OCI-M1 (cell line): ENCODE data around the gene TEKT4.
"Not testable (repeated sequence)": the region's sequence is repeated elsewhere in the genome, so short reads cannot be mapped to it uniquely, and the experiment has no call there.

Source experiments
- DNase-seq: peaks from one replicate; lab custom pipeline; 2025; lab: John Stamatoyannopoulos, UW

TEKT4 gene

DNA sequence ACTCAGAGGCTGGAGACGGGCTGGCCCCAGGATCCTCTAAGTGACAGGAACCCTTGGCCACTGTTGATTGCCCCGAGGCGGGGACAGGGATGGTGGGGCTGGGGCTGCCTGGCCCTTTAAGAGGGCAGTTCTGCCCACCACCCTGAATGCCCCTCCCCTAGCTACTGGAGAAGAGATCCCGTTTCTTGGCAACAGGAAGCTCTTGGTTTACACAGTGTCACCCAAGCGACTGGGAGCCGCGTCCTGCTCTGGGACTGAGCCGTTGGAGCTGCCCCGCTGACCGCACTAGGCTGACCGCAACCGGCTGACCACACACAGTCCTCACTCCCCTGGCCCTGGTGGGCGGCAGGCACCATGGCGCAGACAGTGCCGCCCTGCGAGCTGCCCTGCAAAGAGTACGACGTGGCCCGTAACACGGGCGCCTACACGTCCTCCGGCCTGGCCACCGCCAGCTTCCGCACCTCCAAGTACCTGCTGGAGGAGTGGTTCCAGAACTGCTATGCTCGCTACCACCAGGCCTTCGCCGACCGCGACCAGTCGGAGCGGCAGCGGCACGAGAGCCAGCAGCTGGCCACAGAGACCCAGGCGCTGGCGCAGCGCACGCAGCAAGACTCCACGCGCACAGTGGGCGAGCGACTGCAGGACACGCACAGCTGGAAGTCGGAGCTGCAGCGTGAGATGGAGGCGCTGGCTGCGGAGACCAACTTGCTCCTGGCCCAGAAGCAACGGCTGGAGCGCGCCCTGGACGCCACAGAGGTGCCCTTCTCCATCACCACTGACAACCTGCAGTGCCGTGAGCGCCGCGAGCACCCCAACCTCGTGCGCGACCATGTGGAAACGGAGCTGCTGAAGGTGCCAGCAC lies at the start of gene TEKT4:
Gene TEKT4, plus strand, starts transcription at position 205 of the 862 bp plus-strand sequence. Its CDS starts 150 bp downstream, at position 355.
- DNase-seq, result no peak

GRCh38 chr2:94839224-94839623 lies 32.0 kb upstream of the TEKT4 start:
- not testable (repeated sequence) for DNase-seq

DNA sequence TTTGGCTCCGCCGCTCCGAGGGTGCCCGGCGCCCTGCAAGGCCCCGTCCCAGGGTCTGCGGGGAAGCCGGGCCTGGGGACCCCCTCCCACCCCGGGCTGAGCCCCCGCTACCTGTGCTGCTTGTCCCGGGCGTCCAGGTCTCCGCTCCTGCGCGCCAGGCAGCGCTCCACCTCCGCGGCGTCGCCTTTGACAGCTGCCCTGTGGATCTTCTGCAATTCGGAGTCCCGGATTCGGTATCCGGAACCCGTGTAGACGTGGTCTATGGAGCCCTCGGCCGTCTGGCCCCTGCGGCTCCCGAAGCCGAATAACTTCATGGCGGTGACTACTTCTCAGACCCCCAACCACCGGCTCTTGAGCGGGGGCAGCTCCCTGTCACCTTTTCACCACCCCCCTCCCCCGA lies 14.4 kb upstream of the TEKT4 start:
- not testable (repeated sequence) for DNase-seq

DNA sequence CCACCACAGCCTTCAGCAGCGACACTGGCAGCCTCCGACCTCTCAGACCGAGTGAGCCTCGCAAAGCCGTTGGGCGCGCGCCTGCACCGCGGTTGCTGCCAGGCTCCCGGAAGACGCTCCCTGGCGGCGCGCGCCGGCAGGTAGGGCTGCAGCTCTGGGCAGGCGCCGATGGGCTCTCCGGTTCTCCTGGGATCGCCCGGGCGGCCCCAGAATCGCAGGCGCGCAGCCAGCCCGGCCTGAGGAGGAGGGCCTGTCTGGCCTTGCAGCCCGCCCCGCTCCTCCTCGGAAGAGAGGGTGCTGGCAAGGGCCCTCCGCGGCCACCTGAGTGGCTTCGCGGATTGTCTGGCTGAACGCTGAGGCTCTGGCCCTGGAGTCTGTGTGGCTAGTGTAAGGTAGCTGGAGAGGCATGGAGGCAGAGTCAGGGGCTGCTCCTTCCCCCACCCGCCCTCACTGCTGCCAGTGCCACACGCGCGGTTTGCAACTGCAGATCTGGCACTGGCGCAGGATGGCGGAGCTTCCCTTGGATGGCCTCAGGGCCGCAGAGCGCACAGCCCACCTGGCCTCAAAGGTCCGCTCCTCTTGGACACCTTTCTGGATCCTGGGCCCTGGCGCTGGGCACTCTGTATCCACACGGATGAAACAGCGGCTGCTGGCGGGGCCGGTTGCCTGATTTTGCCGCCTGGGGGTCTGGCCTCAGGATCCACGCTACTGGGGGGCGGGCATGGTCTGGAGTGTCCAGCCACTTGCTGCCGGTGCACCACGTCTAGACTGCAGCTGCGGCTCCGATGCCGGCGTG lies 13.7 kb upstream of the TEKT4 start:
- DNase-seq, result not testable (repeated sequence)

DNA sequence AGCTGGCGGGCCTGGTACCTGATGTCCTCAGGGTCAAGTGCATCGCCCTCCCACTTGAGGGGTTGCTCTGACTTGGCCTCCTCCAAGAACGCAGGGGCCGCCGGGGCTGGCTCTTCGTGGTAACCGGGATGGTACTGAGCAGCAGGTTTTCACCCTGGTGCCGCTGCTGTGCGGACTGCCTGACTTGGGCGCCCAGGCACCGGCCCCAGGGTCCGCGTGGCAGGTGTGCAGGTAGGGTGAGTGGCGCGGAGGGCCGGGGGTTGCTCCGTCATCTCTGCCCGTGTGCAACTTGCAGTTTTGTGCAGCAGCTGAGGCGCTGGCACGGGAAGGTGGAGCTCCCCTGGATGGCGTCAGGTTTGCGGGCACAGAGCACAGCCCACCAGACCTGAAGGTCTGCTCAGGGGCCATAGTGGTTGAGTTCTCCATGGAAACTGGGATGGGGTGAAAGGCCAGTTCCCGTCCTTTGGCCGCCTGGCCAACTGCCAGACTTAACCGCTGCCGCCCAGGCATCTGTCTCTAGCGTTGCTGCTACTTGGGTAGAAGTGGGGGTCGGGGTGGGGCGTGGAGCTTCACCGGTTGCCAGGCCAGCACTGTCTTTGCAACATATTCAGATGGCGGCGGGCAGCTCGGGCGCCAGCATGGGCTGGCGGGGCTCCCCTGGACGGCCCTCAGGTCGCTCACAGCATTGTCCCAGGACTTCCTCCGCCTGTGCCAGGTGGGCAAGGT lies 12.9 kb upstream of the TEKT4 start:
- DNase-seq, result not testable (repeated sequence)

DNA sequence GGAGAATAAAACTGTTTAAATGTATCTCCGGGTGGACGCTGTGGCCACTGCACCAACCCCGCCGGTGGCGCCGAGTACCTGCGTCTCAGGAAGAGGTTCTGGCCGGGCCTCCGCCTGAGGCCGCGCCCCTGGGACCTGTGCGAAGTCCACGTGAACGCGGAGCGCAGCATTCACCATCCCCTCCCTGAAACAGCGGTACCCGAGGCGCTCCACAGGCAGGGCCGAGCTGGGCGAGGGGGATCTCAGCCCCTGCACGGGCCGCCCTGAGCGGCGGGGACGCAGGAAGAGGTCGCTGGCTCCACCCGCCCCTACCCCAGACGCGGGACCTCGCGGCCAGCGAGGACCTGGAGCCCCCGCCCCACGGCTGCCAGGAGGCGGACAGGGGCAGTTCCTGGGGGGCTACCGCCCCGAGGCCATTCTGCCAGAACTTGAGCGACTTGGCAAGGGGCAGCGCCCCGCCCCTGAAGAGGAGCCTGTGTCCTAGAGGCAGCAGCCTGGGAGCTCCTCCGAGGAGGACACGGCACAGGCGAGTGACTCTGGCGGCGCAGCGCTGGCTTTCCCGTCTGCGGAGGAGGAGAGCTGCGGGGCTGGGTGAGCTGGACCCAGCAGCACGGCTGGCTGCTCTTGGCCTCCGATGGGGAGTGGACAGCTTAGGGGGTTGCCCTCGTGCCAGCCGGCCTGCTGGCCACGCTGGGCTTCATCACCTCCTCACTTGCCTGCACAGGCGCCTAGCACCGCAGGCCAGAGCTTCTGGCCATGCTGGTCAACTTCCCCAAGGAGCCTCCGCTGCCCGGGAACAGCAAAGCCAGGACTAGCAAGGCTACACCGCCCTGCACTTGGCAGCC lies 9.7 kb upstream of the TEKT4 start:
- no peak for DNase-seq

DNA sequence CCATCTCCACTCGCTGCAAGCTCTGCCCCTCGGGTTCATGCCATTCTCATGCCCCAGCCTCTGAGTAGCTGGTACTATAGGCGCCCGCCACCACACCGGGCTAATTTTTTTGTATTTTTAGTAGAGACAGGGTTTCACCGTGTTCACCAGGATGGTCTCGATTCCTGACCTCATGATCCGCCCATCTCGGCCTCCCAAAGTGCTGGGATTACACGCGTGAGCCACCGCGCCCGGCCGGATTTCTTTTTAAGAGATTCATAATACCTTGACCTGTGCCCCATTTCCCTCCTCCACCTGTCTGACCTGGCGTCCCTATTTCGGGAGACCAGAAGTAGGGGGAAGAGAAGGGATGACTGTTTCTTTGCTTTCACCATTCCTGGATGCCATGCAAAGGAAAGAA lies 8.3 kb upstream of the TEKT4 start:
- DNase-seq, result not testable (repeated sequence)

DNA sequence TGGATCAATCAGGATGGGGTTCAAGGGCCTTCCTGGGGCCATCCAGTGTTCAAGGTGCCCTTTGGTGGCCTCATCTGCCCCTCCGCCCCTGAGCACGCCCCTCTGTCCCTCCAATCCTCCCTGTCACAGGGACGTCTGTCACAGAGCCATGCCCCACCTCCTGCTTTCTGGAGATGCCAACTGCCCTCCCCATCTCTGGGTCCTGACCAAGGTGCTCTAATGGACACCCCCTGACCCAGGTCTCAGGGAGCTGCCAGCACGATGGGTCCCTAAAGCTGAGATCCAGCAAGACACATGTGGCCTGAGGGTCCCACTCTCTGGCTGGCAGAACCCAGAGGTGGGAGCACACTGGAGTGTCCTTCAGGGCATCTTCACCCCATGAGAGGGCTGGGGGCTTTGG lies 2.1 kb upstream of the TEKT4 start:
- DNase-seq, result no peak

GRCh38 chr2:94869552-94870439 lies 1.4 kb upstream of the TEKT4 start:
- no peak for DNase-seq

DNA sequence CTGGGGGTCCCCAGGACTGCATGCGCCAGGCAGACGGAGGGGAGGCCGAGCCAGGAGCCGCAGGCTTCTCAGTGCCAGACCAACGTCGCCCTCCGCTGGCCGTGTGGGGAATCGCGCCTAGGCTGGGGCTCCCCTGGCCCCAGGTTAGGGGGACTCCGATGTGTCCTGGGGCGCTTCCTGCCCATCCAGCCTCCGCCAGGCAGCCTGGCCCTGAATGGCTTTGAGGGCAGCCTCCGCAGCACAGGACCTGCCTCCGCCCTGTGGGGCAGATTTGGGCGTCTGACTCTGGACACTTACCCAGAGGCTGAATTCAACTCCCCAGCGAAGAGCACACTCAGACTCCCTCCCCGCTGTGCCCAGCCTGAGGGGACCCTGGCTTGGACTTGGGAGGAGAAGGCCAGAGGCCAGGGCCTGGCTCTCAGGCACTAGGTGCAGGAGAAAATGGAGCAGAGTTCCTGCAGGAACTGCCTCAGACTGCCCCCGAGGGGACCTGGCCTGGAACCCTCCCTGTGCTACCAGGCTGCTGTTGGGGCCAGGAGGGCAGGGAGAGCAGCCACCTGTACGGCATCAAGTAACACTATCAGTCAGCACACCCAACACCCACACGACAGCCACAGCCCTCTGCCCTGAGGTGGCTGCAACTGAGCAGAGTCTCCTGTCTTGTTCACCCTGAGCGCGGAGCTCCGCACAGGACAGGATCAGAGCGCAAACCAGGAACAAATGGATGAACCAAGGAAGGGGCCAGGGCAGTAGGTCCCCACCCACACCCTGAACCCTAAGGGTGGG lies 597 bp upstream of the TEKT4 start:
- DNase-seq, result peak; percentile 24

DNA sequence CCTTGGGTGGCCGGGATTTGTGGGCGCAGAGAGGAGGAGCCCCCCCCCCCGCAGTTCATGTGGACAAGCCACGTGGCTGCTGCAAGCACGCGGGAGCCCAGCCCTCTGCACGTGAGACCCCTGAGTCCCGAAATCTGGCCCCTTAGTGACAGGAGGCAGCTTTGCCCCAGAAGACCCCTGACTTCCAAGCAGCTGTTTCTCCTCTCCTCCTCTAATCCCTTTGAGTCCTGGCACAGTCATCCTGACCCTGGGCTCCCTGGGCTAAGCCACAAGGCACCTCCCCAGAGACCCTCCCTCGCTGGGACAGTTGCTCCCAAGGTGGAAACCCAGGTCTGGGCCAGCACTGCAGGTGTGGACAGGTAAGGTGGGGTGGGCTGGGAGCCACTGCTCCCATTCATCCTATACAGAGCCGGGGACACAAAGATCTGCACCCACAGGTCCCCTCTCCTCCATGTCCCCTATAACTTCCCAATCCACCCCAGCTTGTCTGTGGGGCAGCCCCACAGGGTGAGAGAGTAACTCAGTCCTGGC lies 923 bp downstream of the TEKT4 start:
- no peak for DNase-seq

- DNase-seq, result no peak
These were observed 1.6 kb downstream of the TEKT4 start for GRCh38 chr2:94872676-94873361.

GRCh38 chr2:94873362-94874276 lies 2.4 kb downstream of the TEKT4 start:
- DNase-seq, result no peak

GRCh38 chr2:94874277-94874997 lies 3.2 kb downstream of the TEKT4 start:
- peak; percentile 73 for DNase-seq

GRCh38 chr2:94875064-94875819 lies 4.0 kb downstream of the TEKT4 start:
- DNase-seq, result no peak

DNA sequence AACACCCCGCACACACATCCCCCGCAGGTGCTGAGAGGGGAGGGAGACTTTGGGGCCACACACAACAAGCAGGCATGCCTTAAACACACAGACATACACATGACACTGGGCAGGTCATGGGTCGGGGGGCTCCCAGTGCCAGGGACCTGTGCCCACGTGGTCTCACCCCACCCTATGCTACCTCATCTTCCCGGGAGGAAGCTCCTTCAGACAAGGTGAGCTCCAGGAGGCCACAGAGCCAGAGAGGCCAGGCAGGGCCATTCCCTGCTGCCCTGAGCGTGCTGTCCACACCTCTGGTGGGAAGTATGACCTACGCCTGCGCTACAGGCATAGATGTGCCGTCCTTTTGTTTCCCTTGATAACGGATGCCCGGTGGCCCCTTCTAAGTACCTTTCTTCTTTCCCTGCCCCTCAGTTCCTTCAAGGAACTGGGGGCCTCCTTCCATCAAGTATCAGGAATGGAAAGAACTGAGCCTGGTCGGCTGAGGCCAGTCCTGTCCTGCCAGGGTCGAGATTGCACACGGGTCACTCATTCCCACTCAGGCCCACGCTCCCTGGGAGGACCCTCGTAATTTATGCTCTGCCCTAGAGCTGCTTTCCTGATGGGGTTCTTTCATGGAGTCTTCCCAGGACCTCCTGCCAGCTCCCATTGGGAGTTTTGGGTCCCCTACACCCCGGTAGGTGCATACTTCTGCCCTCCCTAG lies 4.7 kb downstream of the TEKT4 start:
- DNase-seq, result no peak
